Tibial nerve (tissue), 4 donors: ENCODE measurements around the gene SEL1L3. TPM values are rescaled to one million over a fixed set of nuclear protein-coding genes. Genes with fewer than 3 reads are reported as not detected.

ENCODE experiments used
- DNase-seq, 2 donors: peaks; one replicate each; pipeline ENCODE4 v3.0.0-alpha.2; 2019; ENCODE audit warnings: low spot score in 2 of 2
- H3K27ac ChIP-seq, 4 donors: fragments of 200-600 bp; sonication (generic) in 3 of 4; one replicate each; pipeline ENCODE4 v1.5.1; 2017 to 2019; ENCODE audit warnings: mild to moderate bottlenecking in 1 of 4
- H3K27me3 ChIP-seq, 2 donors: fragments of 200-600 bp; sonication (generic) in 1 of 2; one replicate each; pipeline versions ENCODE4 v1.5.1 to v1.6.0; 2017 to 2019
- H3K36me3 ChIP-seq, 3 donors: fragments of 200-600 bp; sonication (generic); one replicate each; pipeline ENCODE4 v1.5.1; 2018 to 2019
- H3K4me1 ChIP-seq, 4 donors: fragments of 200-600 bp; sonication (generic) in 3 of 4; one replicate each; pipeline ENCODE4 v1.5.1; 2017 to 2019
- H3K4me3 ChIP-seq, 4 donors: fragments of 200-600 bp; sonication (generic) in 3 of 4; one replicate each; pipeline ENCODE4 v1.5.1; 2017 to 2019; ENCODE audit warnings: mild to moderate bottlenecking in 1 of 4, moderate library complexity in 1 of 4
- H3K9me3 ChIP-seq, 4 donors: fragments of 200-600 bp; sonication (generic) in 3 of 4; one replicate each; pipeline ENCODE4 v1.5.1; 2017 to 2019
- CTCF ChIP-seq, 5 experiments: fragments of 200-600 bp in 3 of 5; fragments of 450-650 bp in 2 of 5; sonication (generic) in 3 of 5; IDR thresholded peaks; one replicate each; pipeline ENCODE4 v1.5.1; 2016 to 2019; ENCODE audit warnings: antibody characterized with exemption in 5 of 5, mild to moderate bottlenecking in 3 of 5, moderate library complexity in 2 of 5
- EP300 ChIP-seq, 2 donors: sonication (generic); formaldehyde crosslinking; IDR thresholded peaks; one replicate each; pipeline ENCODE4 v1.6.1; 2017; ENCODE audit warnings: antibody characterized with exemption in 2 of 2, mild to moderate bottlenecking in 1 of 2
- POLR2A ChIP-seq, 2 donors: fragments of 450-650 bp; IDR thresholded peaks; one replicate each; pipeline ENCODE4 v1.6.1; 2017; ENCODE audit warnings: antibody characterized with exemption in 2 of 2, mild to moderate bottlenecking in 2 of 2, moderate library complexity in 2 of 2
- WGBS, 2 donors: methylation state at CpG; one replicate each; pipeline ENCODE4 v1.1.5; 2018; 5-methylcytosine and 5-hydroxymethylcytosine counted together
- total RNA-seq, 4 donors: library from RNA; depleted of rRNA; stranded (reverse); fragments of >200 nt; gene quantifications; one replicate each; pipeline ENCODE4 v1.1.0, GENCODE V29; 2016

SEL1L3 gene
- total RNA-seq, 4 donors from 2014 or later, result 8.7 to 19.0 (median 11.1) TPM

GRCh38 chr4:25809996-25810395, 52.8 kb downstream of the SEL1L3 start:
- WGBS, 2 donors, result 87 to 96% methylated on average over 4 of the region's 4 CpGs
- TF ChIP-seq CTCF (IDR thresholded peaks at IDR 0.05), result no peak
- TF ChIP-seq POLR2A (IDR thresholded peaks at IDR 0.05), result no peak
- no peak for TF ChIP-seq EP300 (IDR thresholded peaks at IDR 0.05)
- Histone ChIP-seq H3K9me3 (no peaks in the 10 kb centered on the region), H3K4me1 (peaks cover 0 to 25% (median 1%) of the 10 kb centered on the region in 4 donors), H3K36me3 (no peaks in the 10 kb centered on the region), H3K27ac (no peak overlapping the region), H3K4me3 (no peak overlapping the region), H3K27me3 (no peaks in the 10 kb centered on the region)
- no peak for DNase-seq

GRCh38 chr4:25807102-25807728, 55.6 kb downstream of the SEL1L3 start:
- no peak for TF ChIP-seq POLR2A (IDR thresholded peaks at IDR 0.05)
- no peak for TF ChIP-seq EP300 (IDR thresholded peaks at IDR 0.05)
- no peak for TF ChIP-seq CTCF (IDR thresholded peaks at IDR 0.05)
- 75 to 76% methylated on average over 8 of the region's 8 CpGs for WGBS, 2 donors
- H3K27ac ChIP-seq, result no peak overlapping the region
- H3K36me3 ChIP-seq, result peaks cover 0 to 5% (median 0%) of the 10 kb centered on the region in 3 donors
- DNase-seq, result no peak
- H3K4me1 ChIP-seq, result peaks cover 0 to 6% (median 0%) of the 10 kb centered on the region in 4 donors
- H3K9me3 ChIP-seq, result no peaks in the 10 kb centered on the region
- no peak overlapping the region for H3K4me3 ChIP-seq
- H3K27me3 ChIP-seq, result no peaks in the 10 kb centered on the region

- no peak overlapping the region for H3K27ac ChIP-seq
- H3K36me3 ChIP-seq, result peaks cover 0 to 5% (median 0%) of the 10 kb centered on the region in 3 donors
- no peaks in the 10 kb centered on the region for H3K27me3 ChIP-seq
- no peak for TF ChIP-seq EP300 (IDR thresholded peaks at IDR 0.05)
- no peak for TF ChIP-seq CTCF (IDR thresholded peaks at IDR 0.05)
- TF ChIP-seq POLR2A (IDR thresholded peaks at IDR 0.05), result no peak
- no peak for DNase-seq
- H3K4me3 ChIP-seq, result no peak overlapping the region
- no peaks in the 10 kb centered on the region for H3K4me1 ChIP-seq
- H3K9me3 ChIP-seq, result no peaks in the 10 kb centered on the region
- WGBS, 2 donors, result 74 to 79% methylated on average over 6 of the region's 6 CpGs
Observed at GRCh38 chr4:25805255-25805860, 57.4 kb downstream of the SEL1L3 start.

GRCh38 chr4:25803720-25804225, 59.0 kb downstream of the SEL1L3 start:
- Histone ChIP-seq H3K36me3 (peaks cover 0 to 5% (median 0%) of the 10 kb centered on the region in 3 donors), H3K4me3 (no peak overlapping the region), H3K4me1 (no peaks in the 10 kb centered on the region), H3K27me3 (no peaks in the 10 kb centered on the region), H3K9me3 (no peaks in the 10 kb centered on the region), H3K27ac (no peak overlapping the region)
- TF ChIP-seq EP300 (IDR thresholded peaks at IDR 0.05), result no peak
- TF ChIP-seq POLR2A (IDR thresholded peaks at IDR 0.05), result no peak
- TF ChIP-seq CTCF (IDR thresholded peaks at IDR 0.05), result no peak
- DNase-seq, result no peak
- 75 to 85% methylated on average over 3 of the region's 3 CpGs for WGBS, 2 donors

GRCh38 chr4:25801594-25801993, 61.2 kb downstream of the SEL1L3 start:
- DNase-seq, result no peak
- H3K36me3 ChIP-seq, result peaks cover 0 to 5% (median 0%) of the 10 kb centered on the region in 3 donors
- no peaks in the 10 kb centered on the region for H3K27me3 ChIP-seq
- no peak overlapping the region for H3K4me3 ChIP-seq
- H3K27ac ChIP-seq, result no peak overlapping the region
- TF ChIP-seq CTCF (IDR thresholded peaks at IDR 0.05) (no peak), POLR2A (IDR thresholded peaks at IDR 0.05) (no peak), EP300 (IDR thresholded peaks at IDR 0.05) (no peak)
- H3K4me1 ChIP-seq, result no peaks in the 10 kb centered on the region
- no peaks in the 10 kb centered on the region for H3K9me3 ChIP-seq
